ENCODE measurements around the gene MICALL2. TPM values are rescaled to one million over a fixed set of nuclear protein-coding genes. Genes with fewer than 3 reads are reported as not detected.

Gene MICALL2
- total and polyA plus RNA-seq, 2 donors from 2014 or later = 16.6 to 53.4 TPM

GRCh38 chr7:1419688-1420087 is 39.6 kb downstream of the MICALL2 start:
- no peaks in the 10 kb centered on the region for H3K27me3 ChIP-seq (ENCODE audit: control insufficient read depth, insufficient read depth, low read length)
- H3K4me1 ChIP-seq (ENCODE audit: control insufficient read depth in 2 of 3, insufficient read depth in 2 of 3, low read depth in 1 of 3, low read length in 3 of 3) = peaks cover 0 to 3% (median 0%) of the 10 kb centered on the region in 3 donors
- TF ChIP-seq, protein P1, sequence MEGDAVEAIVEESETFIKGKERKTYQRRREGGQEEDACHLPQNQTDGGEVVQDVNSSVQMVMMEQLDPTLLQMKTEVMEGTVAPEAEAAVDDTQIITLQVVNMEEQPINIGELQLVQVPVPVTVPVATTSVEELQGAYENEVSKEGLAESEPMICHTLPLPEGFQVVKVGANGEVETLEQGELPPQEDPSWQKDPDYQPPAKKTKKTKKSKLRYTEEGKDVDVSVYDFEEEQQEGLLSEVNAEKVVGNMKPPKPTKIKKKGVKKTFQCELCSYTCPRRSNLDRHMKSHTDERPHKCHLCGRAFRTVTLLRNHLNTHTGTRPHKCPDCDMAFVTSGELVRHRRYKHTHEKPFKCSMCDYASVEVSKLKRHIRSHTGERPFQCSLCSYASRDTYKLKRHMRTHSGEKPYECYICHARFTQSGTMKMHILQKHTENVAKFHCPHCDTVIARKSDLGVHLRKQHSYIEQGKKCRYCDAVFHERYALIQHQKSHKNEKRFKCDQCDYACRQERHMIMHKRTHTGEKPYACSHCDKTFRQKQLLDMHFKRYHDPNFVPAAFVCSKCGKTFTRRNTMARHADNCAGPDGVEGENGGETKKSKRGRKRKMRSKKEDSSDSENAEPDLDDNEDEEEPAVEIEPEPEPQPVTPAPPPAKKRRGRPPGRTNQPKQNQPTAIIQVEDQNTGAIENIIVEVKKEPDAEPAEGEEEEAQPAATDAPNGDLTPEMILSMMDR (IDR thresholded peaks at IDR 0.05; ENCODE audit: borderline replicate concordance, extremely low read depth, insufficient read depth) = no peak
- H3K9me3 ChIP-seq (ENCODE audit: control insufficient read depth in 2 of 3, insufficient read depth in 1 of 3, low read length in 3 of 3) = no peaks in the 10 kb centered on the region
- DNase-seq (no peak), FAIRE-seq (no peak)
- intact Hi-C loops (cut with DNase I) = no loop called here
- no peaks in the 10 kb centered on the region for H3K36me3 ChIP-seq (ENCODE audit: control insufficient read depth in 2 of 3, insufficient read depth in 3 of 3, low read length in 3 of 3)
- H3K9ac ChIP-seq (ENCODE audit: low read length in 3 of 3) = no peak overlapping the region
- H3K27ac ChIP-seq (ENCODE audit: low read depth in 2 of 2, low read length in 2 of 2) = no peak overlapping the region
- H3K4me3 ChIP-seq (ENCODE audit: low read length in 3 of 3) = no peak overlapping the region

- no peaks in the 10 kb centered on the region for H3K36me3 ChIP-seq (ENCODE audit: control insufficient read depth in 2 of 3, insufficient read depth in 3 of 3, low read length in 3 of 3)
- H3K27me3 ChIP-seq (ENCODE audit: control insufficient read depth, insufficient read depth, low read length) = no peaks in the 10 kb centered on the region
- FAIRE-seq = no peak
- no peak overlapping the region for H3K27ac ChIP-seq (ENCODE audit: low read depth in 2 of 2, low read length in 2 of 2)
- H3K4me1 ChIP-seq (ENCODE audit: control insufficient read depth in 2 of 3, insufficient read depth in 2 of 3, low read depth in 1 of 3, low read length in 3 of 3) = peaks cover 0 to 3% (median 0%) of the 10 kb centered on the region in 3 donors
- intact Hi-C loops (cut with DNase I) = no loop called here
- TF ChIP-seq, protein P1 (IDR thresholded peaks at IDR 0.05; ENCODE audit: borderline replicate concordance, extremely low read depth, insufficient read depth) = no peak
- no peak overlapping the region for H3K9ac ChIP-seq (ENCODE audit: low read length in 3 of 3)
- DNase-seq = peak in 1 of 5 donors; percentile 70
- no peaks in the 10 kb centered on the region for H3K9me3 ChIP-seq (ENCODE audit: control insufficient read depth in 2 of 3, insufficient read depth in 1 of 3, low read length in 3 of 3)
- no peak overlapping the region for H3K4me3 ChIP-seq (ENCODE audit: low read length in 3 of 3)
Observed at GRCh38 chr7:1419310-1419634, 40.0 kb downstream of the MICALL2 start.

- no peaks in the 10 kb centered on the region for H3K9me3 ChIP-seq (ENCODE audit: control insufficient read depth in 2 of 3, insufficient read depth in 1 of 3, low read length in 3 of 3)
- FAIRE-seq (no peak), DNase-seq (peak in 1 of 5 donors; percentile 34)
- intact Hi-C loops (cut with DNase I) = no loop called here
- TF ChIP-seq, protein P1 (IDR thresholded peaks at IDR 0.05; ENCODE audit: borderline replicate concordance, extremely low read depth, insufficient read depth) = no peak
- H3K27ac ChIP-seq (ENCODE audit: low read depth in 2 of 2, low read length in 2 of 2) = no peak overlapping the region
- H3K4me1 ChIP-seq (ENCODE audit: control insufficient read depth in 2 of 3, insufficient read depth in 2 of 3, low read depth in 1 of 3, low read length in 3 of 3) = peaks cover 0 to 3% (median 0%) of the 10 kb centered on the region in 3 donors
- H3K4me3 ChIP-seq (ENCODE audit: low read length in 3 of 3) = no peak overlapping the region
- H3K9ac ChIP-seq (ENCODE audit: low read length in 3 of 3) = no peak overlapping the region
- no peaks in the 10 kb centered on the region for H3K36me3 ChIP-seq (ENCODE audit: control insufficient read depth in 2 of 3, insufficient read depth in 3 of 3, low read length in 3 of 3)
- no peaks in the 10 kb centered on the region for H3K27me3 ChIP-seq (ENCODE audit: control insufficient read depth, insufficient read depth, low read length)
Observed at GRCh38 chr7:1418505-1419309, 40.6 kb downstream of the MICALL2 start.
